Heart left ventricle (tissue), 13 donors: ENCODE data around the gene P3R3URF.

ENCODE experiments used
- CTCF ChIP-seq, 12 donors: fragments of 200-600 bp; sonication (generic) in 4 of 12; IDR thresholded peaks; one replicate each; pipeline versions ENCODE4 v1.5.0 to v1.8.0; 2018 to 2022; ENCODE audit warnings: antibody characterized with exemption in 12 of 12, mild to moderate bottlenecking in 5 of 12
- POLR2A ChIP-seq, 2 donors: fragments of 450-650 bp; IDR thresholded peaks; one replicate each; pipeline ENCODE4 v1.6.1; 2017; ENCODE audit warnings: antibody characterized with exemption in 2 of 2, mild to moderate bottlenecking in 2 of 2, moderate library complexity in 2 of 2
- donor health status: ischemic (EF 13 %, LVEDD 7.1; RV severe dilation, severe dysfunction).
- donor health status: DM: no; HTN: yes; CAD: no.
- donor health status: DM: no; HTN: no; CAD: no.
- donor health status: ischemic (EF 25% LVEDD 6.9; RV normal size, moderate dysfunction).
- donor health status: ischemic (EF 25% LVEDD 5.7; RV mildly dilated, moderate dysfunction).
- donor health status: ischemic (EF 35%, LVEDD 5.7; RV mildly dilated, moderate dysfunction).
- donor health status: nonischemic (EF 11% LVEDD 7.7; RV severe dilation, severe dysfunction).
- donor health status: DM: yes; HTN: yes; CAD: no.
- donor health status: PGD.
- donor health status: ischemic (EF 29% LVEDD 5.4; RV normal size, mild dysfunction).
- donor health status: nonischemic (EF 23%, LVEDD 6.1; RV moderate dilation, normal function).

DNA sequence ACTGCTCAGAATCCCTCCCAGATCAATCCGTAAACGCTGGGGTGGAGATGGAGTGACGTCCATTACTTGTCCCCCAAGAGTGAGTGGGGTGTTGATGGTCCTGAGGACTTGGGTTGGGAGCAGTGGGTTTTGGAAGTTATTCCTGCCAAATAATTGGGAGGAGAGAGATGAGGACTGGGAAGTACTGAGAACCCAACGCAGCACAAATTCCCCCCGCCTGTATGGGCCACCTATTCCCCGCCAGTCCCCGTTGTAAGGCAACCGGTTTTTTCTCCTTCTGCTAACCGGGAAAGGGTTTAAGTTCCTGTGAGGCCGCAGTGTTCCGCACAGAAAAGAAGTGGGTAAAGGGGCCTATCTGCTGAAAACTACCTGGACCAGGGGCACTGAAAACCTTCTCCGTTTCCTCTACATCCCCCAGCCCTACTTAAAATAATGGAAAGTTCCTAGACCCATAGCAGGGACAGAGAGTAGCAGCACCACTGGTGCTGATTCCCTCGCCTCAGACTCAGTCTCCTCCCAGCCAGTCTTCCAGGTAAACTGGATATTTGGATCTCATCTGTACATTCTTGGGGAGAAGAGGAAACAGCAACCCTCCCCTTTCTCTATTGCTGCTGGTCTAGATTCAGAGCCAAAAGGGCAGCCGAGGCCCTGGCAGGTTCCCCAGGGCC is 27.6 kb upstream of the P3R3URF start:
- no peak for TF ChIP-seq POLR2A (IDR thresholded peaks at IDR 0.05)
- no peak for TF ChIP-seq CTCF (IDR thresholded peaks at IDR 0.05)
